HG03378 (cell line): ENCODE measurements around the gene HPD.

Experiments
- ATAC-seq: cut with Tn5 transposase; IDR thresholded peaks from one replicate; pipeline ENCODE4 v1.9.1; 2021; ENCODE audit warnings: mild to moderate bottlenecking, moderate library complexity; ENCODE audit not compliant: unreplicated experiment

HPD gene

DNA sequence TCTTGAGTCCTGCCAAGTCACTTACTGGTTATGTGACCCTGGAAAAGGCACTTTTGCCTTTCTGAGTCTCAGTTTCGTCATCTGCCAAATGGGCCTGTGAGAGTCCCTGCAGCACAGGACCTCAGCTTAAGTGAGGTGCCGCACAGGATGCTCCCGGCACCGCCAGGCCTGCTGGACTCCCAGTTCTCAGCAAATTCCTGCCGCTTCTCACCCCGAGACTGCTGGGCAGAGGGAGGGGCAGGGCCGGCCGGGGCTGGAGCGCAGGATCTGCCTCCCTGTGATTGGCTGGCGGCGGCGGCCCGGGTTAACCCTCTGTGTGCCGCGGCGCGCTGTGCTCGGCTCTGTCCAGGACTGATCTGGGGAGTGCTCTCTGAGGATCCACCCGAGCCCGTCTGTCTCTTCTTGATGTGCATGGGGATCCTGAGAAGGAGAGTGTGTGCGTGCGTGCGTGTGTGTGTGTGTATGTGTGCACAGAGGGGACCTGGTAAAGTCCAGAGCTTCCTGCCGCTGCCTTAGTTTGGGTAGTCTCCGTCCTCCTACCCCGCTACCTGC, 46.3 kb downstream of the HPD start:
- no peak for ATAC-seq

DNA sequence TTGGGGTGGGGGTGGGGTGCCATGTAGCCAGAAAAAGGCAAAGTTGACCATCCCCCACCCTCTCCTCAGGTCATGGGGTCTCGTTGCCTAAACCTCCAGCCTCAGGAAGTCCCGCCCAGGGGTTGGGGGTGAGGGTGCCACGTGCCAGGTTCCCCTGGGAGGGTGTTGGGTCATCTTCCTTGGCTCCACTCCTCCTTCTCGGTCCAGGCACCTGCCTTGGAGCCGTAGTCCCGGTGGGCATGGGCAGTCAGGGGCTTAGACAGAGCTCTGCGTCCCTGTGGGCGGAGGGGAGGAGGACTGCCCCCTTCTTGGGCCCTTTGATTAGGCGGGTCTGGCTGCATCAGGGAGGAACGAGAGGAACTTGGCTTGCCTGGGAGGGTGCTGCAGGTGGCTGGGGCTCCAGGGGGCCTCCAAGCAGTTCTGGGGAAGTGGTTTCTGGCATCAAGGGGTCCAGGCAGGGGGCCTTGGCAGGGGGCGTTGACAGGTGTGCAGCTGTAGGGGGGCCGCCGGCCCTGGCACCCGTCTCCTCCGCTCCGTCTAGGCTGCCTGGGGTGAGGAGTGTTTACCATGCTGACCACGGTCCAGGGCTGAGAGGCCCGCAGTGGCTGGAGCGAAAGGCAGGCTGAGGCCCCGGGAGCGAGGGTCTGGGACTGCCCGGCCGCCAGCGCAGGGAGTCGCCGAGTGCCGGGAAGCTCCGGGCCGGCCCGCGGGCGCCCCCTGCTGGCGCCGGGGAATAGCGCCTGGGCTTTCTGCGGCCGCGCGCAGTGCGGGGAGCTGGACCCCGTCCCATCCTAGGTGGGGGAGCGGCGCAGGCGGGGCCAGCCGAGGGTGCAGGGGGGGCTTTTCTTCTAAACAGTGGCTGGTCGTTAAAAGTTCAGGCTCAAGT, 47.0 kb downstream of the HPD start:
- no peak for ATAC-seq

DNA sequence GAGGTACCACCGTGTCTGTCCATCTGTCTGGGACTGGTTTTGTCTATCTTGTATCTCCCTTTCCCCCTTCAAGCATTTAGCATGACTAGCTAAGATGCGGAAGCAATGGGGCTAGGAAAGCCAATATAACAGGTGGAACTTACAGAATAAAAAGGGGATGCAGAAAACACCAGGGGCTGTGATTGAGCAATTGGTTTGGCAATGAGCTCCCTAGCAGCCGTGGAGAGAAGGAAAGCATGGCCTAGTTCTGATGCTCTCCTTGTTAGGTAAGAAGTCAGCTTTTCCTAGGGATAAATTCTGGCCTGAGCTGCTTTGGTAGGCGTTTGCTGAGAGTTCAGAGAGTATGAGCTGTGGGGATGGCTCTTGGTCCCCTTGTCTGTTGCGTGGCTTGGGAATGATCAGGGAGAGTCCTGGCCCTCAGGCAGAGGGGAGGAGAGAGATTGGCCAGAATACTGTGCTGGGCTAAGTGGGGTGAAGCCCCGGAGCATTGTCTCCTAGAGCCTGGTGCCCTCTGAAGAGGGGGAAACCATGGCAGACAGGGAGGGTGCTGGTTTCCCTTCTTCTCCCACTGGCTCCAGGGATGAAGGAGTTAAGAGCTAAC, 47.7 kb downstream of the HPD start:
- no peak for ATAC-seq

DNA sequence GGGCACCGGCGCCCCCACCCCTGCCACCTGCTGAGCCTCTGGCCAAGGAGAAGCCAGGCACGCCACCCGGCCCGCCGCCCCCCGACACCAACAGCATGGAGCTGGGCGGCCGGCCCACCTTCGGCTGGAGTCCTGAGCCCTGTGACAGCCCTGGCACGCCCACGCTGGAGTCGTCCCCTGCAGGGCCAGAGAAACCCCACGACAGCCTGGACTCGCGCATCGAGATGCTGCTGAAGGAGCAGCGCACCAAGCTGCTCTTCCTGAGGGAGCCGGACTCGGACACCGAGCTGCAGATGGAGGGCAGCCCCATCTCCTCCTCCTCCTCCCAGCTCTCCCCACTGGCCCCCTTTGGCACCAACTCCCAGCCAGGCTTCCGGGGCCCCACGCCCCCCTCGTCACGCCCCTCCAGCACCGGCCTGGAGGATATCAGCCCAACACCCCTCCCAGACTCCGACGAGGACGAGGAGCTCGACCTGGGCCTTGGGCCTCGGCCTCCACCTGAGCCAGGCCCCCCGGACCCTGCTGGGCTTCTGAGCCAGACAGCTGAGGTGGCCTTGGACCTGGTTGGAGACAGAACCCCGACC, 48.3 kb downstream of the HPD start:
- no peak for ATAC-seq

DNA sequence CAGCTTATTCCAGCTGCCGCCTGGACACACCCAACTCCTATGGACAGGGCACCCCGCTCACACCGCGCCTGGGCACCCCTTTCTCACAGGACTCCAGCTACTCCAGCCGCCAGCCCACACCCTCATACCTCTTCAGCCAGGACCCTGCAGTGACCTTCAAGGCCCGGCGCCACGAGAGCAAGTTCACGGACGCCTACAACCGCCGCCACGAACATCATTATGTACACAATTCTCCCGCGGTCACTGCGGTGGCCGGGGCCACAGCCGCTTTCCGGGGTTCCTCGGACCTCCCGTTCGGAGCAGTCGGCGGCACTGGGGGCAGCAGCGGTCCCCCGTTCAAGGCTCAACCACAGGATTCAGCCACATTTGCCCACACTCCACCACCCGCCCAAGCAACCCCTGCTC, 48.9 kb downstream of the HPD start:
- no peak for ATAC-seq

DNA sequence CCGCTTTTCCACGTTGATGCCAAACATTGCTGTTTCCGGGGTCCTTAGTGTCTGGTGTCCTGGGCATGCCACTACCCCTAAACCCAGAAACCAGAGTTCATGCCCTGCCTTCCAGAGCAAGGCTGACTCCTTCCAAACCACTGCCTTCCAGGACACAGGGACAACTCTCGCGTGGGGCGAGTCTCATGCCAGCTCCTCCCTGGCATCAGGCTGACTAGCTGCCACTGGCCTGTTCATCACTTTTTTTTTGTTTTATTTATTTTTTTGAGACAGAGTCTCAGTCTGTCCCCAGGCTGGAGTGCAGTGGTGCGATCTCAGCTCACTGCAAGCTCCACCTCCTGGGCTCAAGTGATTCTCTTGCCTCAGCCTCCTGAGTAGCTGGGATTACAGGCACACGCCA, 50.0 kb downstream of the HPD start:
- no peak for ATAC-seq

DNA sequence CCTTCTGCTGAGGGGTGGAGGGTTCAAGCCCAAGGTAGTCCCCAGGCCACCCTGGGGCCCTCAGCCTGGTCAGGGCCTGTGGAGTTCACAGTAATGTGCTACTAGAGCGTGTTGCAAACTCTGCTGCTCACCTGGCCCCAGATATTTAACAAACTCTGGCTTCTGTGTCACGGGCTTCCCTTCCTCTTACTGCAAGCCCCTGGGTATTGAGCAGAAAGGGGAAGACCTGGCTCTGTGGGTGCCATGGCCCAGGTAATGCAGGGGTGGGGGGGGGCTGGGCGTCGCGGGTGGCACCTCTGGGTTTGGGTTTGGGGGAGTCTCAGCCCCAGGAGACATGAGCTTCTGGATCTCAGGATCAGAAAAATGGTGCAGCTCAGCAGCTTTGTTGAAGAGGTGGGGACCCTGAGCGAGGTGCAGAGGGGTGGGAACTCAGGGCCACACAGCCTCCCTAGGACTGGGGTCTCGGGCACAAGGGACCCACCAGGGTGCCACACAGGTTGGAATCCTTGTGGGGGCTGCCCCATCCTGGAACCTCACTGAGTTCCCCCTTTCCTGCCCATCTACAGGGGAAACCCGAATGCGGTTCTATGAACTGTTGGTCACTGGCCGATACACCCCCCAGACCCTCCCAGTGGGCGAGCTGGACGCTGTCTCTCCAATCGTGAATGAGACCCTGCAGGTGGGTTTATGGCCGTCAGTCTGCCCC, 50.9 kb downstream of the HPD start:
- no peak for ATAC-seq

DNA sequence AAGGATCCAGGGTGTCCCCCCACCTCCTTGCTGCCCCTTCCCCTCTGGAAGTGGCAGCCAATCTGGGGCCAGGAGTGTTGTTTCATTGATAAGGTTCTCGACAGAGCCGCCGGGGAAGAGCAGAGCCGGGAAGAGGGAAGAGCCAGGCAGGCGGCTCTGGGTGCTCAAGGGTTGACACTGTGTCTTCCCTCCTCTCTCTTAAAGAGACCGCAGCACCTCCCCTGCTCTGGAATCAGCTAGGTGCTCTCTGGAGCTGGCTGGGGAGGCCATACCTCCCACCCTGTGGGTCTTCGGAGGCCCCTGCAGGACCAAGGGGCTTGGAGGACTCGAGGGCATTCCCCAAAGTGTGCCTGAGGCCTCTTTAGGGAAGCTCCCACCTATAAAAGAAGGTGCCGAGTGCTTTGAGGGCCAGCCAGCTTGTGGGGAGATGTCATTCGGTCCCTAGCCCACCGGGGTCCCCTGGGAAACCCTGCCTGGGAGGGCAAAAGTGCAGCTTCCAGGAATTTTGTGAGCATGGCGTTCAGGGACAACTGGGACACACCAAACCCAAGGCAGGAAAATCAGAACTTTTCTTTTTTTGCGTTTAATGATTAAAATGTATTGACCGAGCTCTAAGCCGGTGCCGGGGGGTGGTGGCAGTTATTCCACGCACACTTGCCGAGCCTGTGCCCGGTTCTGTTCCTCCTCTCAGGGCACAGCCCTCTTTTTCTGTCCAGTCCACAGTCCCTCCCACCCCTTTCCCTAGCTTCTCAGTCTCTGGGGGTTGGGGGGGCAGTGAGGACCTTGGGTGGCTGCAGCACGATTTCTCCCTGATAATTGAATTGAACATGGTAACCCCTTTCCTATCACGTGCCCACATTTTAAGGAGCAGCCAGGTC, 51.9 kb downstream of the HPD start:
- ATAC-seq: no peak

DNA sequence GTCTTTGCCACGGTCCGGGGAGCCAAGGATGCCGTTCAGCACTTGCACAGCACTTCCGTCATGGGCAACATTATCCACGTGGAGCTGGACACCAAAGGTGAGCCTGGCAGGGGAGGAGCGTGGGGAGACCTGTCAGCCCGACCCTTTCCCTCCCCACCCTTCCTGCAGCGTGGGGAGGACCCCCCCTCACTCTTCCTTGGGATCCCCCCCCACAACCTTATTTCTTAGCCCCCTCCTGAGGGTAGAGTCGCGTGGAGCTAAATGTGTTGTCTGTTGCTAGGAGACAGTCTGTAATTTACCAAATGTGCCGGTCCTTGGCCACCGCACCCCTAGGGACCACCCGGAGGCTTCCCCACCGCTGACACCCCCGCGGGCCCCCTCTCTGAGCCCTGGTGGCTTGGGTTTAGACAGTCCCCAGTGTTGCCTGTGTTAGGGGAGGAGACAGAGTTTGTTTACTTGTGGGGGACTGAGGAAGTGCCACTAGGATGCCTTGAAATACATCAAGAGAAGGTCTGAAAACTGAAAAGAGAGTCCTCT, 52.6 kb downstream of the HPD start:
- no peak for ATAC-seq

DNA sequence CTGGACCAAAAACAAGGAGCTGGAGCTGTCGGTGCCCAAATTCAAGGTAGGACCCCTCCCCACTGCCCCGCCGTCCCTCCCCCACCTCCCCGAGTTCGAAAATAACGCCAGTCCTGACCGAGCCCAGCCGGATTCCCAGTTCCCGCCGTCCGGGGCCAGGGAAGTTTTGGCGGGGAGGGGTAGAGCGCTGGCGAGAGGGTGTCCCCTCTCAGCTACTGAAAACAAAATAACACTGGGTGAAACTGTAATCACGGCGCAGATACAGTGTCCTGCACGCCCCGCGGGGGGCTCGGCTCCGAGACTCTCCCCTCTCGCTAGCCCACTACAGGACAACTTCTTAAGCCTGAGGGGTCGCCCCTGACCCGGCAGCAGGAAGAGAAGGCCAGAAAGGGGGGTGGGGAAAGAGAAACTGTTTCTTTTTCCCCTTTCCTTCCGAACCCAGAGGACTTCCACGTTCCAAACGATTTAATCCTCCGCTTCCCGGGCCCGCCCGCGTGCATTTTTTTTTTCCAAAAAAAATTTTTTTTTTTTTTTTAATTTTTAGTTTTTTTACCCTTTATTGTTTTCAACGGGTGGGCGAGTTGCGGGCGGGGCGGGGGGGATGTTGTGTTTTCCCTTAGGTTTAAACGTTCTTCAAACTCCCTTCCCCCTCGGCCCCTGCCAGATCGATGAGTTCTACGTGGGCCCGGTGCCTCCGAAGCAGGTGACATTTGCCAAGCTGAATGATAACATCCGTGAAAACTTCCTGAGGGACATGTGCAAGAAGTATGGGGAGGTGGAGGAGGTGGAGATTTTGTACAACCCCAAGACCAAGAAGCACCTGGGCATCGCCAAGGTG, 53.3 kb downstream of the HPD start:
- no peak for ATAC-seq

DNA sequence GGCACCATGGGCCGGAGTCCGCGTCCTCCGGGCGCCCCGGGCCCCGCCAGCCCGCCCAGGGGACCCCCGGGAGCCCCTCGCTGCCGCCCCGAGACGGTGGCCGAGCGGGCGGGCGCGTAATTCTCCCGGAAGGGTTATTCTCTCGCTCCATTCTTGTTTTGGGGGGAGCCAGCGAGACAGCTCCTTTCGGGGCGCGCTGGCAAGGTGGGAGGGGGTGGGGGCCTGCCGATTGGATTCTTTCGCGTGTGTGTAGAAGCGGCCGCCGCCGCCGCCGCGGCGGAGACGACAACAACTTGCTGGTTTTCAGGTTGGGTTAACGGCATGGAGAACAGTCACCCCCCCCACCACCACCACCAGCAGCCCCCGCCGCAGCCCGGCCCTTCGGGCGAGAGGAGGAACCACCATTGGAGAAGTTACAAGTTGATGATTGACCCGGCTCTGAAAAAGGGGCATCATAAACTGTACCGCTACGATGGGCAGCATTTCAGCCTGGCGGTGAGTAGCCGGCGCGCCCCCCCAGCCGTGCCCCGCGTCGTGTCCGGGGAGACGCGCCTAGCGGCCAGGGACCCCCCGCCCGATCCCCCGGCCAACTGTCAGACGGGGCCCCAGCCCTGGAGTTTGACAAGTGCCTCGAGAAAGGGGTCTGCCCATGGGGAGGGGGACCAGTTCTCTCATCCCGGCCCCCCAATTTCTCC, 54.1 kb downstream of the HPD start:
- ATAC-seq: no peak

DNA sequence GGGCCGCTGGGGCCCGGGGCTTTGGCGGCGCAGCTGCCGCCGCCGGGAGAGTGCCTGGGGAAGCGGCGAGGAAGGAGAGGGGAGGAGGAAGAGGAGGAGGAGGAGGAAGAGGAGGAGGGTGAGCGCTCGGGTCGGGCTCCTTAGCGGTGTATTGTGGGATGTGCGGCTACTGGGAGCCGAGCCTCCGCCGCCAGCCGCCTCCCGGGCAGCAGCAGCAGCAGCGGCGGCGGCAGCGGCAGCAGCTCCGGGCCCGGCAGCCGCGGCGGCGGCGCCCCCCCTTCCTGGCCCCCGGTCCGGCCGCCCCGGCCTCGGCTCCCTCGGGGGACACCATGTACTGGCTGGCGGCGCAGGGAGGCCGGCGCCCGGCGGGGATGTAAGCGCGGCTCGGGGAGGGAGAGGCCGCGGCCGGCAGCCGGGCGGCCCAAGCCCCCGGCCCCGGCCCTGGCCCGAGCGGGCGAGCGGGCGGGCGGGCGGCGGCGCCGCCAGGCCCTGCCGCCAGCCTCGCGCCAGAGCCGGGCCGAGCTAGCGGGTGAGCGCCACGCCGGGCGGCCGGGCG, 54.7 kb downstream of the HPD start, which contains the start of gene SETD1B:
SETD1B (plus strand) TSS at position 149 of the 556 bp plus-strand sequence. CDS start 729 bp downstream, outside the sequence.
- ATAC-seq: no peak

DNA sequence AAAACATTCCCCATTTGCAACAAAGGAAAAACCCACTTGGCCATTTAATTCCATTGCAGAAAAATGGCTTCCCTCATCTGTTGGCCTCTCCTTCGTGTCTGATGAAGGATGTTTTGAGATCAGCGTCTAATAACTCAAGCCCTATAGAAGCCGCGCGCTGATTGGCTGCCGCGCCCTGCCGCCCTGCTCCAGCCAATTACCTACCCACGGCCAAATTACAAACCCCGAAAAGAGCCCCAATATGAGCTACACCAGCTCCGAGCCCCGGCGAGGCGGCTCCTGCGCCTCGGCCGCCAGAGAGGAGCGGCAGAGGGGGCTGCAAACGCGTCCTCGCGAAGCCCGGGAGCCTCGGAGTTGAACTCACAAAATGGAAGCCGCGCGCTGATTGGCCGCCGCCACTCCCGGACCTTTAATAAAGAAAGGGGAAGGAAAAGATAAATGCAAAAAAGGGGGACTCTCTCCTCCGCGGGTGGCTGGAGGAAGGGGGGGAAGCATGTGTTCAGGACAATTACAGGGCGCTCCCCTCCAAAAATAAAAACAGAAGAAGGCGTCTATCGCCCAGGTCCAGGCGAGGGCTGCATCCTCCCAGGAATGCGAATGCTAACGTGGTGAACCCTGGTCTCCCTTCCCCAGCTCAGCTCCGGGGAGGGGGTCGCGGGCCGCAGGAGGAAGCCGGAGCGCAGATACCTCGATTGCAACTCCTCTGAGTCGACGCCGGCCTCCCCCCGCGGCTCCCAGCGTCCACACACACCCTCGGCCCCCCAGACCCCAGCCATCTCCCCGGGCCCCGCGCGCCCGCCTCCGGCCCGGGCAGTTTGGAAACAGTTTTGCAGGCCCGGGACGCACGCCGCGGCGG, 55.6 kb downstream of the HPD start:
- peak; percentile 50 for ATAC-seq

DNA sequence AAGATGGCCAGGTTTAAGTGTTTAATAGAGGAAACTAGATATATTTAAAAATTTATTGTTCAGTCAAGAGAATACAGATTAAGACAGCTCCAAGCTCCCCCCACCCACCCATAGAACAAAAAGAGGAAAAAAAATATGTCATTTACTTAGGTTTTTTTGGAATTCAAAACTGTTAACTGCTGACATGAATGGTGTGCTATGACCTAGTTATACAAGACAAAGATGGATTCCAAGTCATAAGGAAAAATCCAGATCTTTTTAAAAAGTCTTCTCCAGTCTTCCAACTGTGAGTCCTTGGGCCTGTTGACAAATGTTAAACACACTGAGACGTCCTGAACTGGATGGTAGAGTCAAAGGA, 56.2 kb downstream of the HPD start:
- no peak for ATAC-seq

DNA sequence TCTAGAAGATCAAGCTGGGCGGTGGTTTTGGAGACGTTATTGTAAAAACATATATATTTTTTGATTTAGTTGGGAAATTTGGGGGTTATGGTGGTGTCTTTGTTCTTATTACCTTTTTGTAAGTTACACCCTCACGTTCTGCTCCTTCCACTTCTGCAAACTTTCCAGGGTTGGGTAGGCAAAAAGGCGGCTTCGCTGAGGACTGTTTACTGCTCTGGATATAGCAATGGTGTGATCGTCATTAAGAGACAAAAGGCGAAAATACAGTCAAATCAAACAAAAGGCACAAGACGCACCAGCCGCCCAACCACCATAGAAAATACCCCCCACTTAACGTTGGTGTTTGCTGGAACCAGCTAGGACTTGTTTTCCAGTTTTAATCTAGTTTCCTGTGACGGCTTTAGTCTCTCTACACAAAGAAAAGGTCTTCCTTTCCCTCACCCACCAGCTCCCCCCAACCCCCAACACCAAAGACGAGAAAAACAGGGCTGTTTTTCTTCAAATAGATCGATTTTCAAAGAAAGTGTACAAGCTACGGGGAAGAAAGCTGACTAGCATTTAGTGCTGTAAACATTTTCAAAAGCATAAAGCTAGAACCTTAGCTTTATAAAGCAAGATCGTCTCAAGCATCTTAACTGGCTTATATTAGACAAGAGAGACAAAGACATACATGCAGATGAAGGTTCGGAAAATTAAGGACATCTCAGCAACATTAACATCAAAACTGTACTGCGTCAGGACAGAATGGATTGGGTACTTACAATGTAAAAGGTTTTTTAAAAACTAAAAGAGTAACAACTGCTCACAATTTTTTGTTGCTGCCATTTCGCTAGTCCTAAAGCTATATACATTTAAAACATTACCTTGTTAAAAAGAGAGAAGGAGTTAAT, 56.8 kb downstream of the HPD start:
- no peak for ATAC-seq
